Raji (cell line): ENCODE measurements around the gene QPCTL.

ENCODE experiments used
- POLR2A ChIP-seq: IDR thresholded peaks from 2 replicates; pipeline ENCODE4 v1.6.1; 2011; ENCODE audit warnings: low read depth, low read length, control low read depth; ENCODE audit not compliant: insufficient read depth

Gene QPCTL

GRCh38 chr19:45733160-45733810 is 40.8 kb downstream of the QPCTL start, which contains the start of gene MEIOSIN:
Gene MEIOSIN, plus strand, starts transcription at chr19:45733439. Its CDS starts 1,938 bp downstream, at chr19:45735377.
- no peak for TF ChIP-seq POLR2A

GRCh38 chr19:45739498-45740439 is 47.3 kb downstream of the QPCTL start:
- TF ChIP-seq POLR2A: 0 out of 2 replicates have a peak, but pooled peaks have one; percentile 13

- no peak for TF ChIP-seq POLR2A
Observed at GRCh38 chr19:45742969-45743368, 50.5 kb downstream of the QPCTL start.

GRCh38 chr19:45745606-45746005 is 53.1 kb downstream of the QPCTL start:
- TF ChIP-seq POLR2A: no peak

- TF ChIP-seq POLR2A: no peak
Observed at GRCh38 chr19:45746866-45747265, 54.4 kb downstream of the QPCTL start.

- TF ChIP-seq POLR2A: no peak
Observed at GRCh38 chr19:45747513-45747912, 55.0 kb downstream of the QPCTL start.

- no peak for TF ChIP-seq POLR2A
Observed at GRCh38 chr19:45752639-45753038, 60.2 kb downstream of the QPCTL start.

GRCh38 chr19:45753548-45753947 is 61.1 kb downstream of the QPCTL start:
- no peak for TF ChIP-seq POLR2A
